Cardiac muscle cell (in vitro differentiated cells and primary cell): ENCODE data around the gene SMYD3. TPM values are rescaled to one million over a fixed set of nuclear protein-coding genes. Genes with fewer than 3 reads are reported as not detected.

ENCODE experiments used
- DNase-seq, 2 donors: peaks; one replicate each; pipeline versions ENCODE4 v3.0.0 to v3.0.0-alpha.2; 2010 to 2017; ENCODE audit warnings: low read depth in 1 of 2, low spot score in 1 of 2
- H3K27ac ChIP-seq: fragments of 200-600 bp; sonication (generic); 2 replicates; pipeline ENCODE4 v1.5.1; 2016
- H3K27me3 ChIP-seq: fragments of 200-600 bp; sonication (generic); 2 replicates; pipeline ENCODE4 v1.6.0; 2016; ENCODE audit warnings: control low read depth
- H3K36me3 ChIP-seq: fragments of 200-600 bp; sonication (generic); 2 replicates; pipeline ENCODE4 v1.5.1; 2016; ENCODE audit warnings: control low read depth
- H3K4me1 ChIP-seq: fragments of 200-600 bp; sonication (generic); 2 replicates; pipeline ENCODE4 v1.8.1; 2017; ENCODE audit warnings: low read depth, mild to moderate bottlenecking, mixed run types
- H3K4me3 ChIP-seq: fragments of 200-600 bp; sonication (generic); 2 replicates; pipeline ENCODE4 v1.5.1; 2016; ENCODE audit warnings: mild to moderate bottlenecking
- H3K9me3 ChIP-seq: fragments of 200-600 bp; sonication (generic); 2 replicates; pipeline ENCODE4 v1.5.1; 2017; ENCODE audit warnings: low read depth, mild to moderate bottlenecking, control low read depth
- polyA plus RNA-seq: library from polyadenylated mRNA; unstranded; fragments of >200 nt; fragmentation: Nextera tagmentation; extraction: Ambion mirVana; gene quantifications from 2 replicates; pipeline ENCODE4 v1.2.1, GENCODE V29; 2016
- total RNA-seq: library from RNA; depleted of rRNA; stranded (reverse); fragments of >200 nt; gene quantifications from 2 replicates; pipeline ENCODE4 v1.2.3, GENCODE V29; 2016
- TF ChIP-seq, protein P1 (sequence below): IDR thresholded peaks from 2 replicates; pipeline ENCODE4 v1.5.1; 2012; ENCODE audit warnings: low read depth, mild to moderate bottlenecking, low read length

The SMYD3 gene
- total and polyA plus RNA-seq, 2 experiments from 2014 or later, result 47.2 to 50.8 TPM

DNA sequence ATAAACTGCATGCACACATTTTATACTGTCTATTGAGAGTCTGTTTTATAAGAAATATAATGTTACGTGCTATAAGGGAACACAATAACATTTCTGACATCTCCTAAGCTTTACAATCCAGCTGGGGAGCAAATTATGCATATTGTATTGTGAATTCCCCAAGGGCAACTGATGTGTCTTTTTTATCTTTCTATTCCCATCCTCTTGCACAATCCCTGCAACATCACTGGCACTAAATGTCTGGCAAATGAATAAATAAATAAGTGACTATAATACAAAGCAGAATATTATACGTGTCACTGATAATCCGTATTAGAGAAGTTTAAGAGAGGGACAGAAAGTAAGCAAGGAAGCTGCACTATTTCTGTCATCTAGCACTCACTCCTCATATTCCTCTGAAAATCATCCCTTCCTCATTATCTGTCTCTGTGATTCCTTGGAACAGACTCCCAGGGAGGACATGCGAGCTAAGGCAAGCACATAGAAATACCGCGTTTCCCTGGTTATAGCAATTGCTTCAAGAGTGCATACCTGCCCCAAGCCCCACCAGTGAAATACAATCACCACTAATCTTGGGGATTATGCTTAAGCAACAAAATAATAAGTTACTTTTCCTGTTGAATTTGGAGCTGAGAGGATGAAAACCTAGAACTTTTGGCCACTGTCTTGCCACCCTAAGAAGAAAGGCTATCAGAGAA lies 205.4 kb downstream of the SMYD3 start:
- no peak for DNase-seq
- Histone ChIP-seq H3K27me3 (no peaks in the 10 kb centered on the region), H3K4me3 (no peak overlapping the region), H3K4me1 (peaks cover 6% of the 10 kb centered on the region), H3K27ac (no peak overlapping the region), H3K36me3 (no peaks in the 10 kb centered on the region), H3K9me3 (no peaks in the 10 kb centered on the region)
- TF ChIP-seq, protein P1, sequence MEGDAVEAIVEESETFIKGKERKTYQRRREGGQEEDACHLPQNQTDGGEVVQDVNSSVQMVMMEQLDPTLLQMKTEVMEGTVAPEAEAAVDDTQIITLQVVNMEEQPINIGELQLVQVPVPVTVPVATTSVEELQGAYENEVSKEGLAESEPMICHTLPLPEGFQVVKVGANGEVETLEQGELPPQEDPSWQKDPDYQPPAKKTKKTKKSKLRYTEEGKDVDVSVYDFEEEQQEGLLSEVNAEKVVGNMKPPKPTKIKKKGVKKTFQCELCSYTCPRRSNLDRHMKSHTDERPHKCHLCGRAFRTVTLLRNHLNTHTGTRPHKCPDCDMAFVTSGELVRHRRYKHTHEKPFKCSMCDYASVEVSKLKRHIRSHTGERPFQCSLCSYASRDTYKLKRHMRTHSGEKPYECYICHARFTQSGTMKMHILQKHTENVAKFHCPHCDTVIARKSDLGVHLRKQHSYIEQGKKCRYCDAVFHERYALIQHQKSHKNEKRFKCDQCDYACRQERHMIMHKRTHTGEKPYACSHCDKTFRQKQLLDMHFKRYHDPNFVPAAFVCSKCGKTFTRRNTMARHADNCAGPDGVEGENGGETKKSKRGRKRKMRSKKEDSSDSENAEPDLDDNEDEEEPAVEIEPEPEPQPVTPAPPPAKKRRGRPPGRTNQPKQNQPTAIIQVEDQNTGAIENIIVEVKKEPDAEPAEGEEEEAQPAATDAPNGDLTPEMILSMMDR, result no peak

- TF ChIP-seq, protein P1, result no peak
- H3K27ac ChIP-seq, result no peak overlapping the region
- DNase-seq, result no peak
- H3K9me3 ChIP-seq, result no peaks in the 10 kb centered on the region
- H3K4me3 ChIP-seq, result no peak overlapping the region
- peaks cover 6% of the 10 kb centered on the region for H3K4me1 ChIP-seq
- H3K36me3 ChIP-seq, result no peaks in the 10 kb centered on the region
- no peaks in the 10 kb centered on the region for H3K27me3 ChIP-seq
Measured at GRCh38 chr1:246300626-246301549, 206.2 kb downstream of the SMYD3 start.

- TF ChIP-seq, protein P1, result no peak
- H3K27ac ChIP-seq, result no peak overlapping the region
- no peaks in the 10 kb centered on the region for H3K36me3 ChIP-seq
- no peaks in the 10 kb centered on the region for H3K9me3 ChIP-seq
- H3K27me3 ChIP-seq, result no peaks in the 10 kb centered on the region
- peaks cover 12% of the 10 kb centered on the region for H3K4me1 ChIP-seq
- DNase-seq, result no peak
- no peak overlapping the region for H3K4me3 ChIP-seq
Measured at GRCh38 chr1:246297279-246298265, 209.5 kb downstream of the SMYD3 start.

DNA sequence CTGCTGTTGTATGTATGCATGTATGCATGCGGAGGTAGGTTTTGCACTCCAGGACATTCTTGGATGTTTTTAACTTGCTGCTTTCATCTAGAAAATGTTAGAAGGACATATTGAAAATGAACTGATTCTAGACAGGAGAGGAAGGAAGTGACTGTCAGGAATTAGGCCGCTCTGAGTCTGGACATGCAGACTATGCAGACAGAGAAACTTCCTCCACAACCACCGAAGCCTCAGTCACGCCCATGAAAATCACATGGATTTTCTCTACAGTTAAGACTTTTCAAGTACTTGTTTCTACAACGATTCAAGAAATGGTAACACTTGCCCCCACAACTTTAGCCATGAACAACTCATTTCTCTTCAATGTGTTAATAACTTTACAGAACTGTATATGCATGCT lies 211.1 kb downstream of the SMYD3 start:
- Histone ChIP-seq H3K9me3 (no peaks in the 10 kb centered on the region), H3K27ac (no peak overlapping the region), H3K4me1 (peaks cover 11% of the 10 kb centered on the region), H3K27me3 (no peaks in the 10 kb centered on the region), H3K36me3 (no peaks in the 10 kb centered on the region), H3K4me3 (no peak overlapping the region)
- TF ChIP-seq, protein P1, result no peak
- DNase-seq, result no peak

- no peaks in the 10 kb centered on the region for H3K36me3 ChIP-seq
- H3K27ac ChIP-seq, result no peak overlapping the region
- no peaks in the 10 kb centered on the region for H3K27me3 ChIP-seq
- TF ChIP-seq, protein P1, result no peak
- H3K4me3 ChIP-seq, result no peak overlapping the region
- peaks cover 11% of the 10 kb centered on the region for H3K4me1 ChIP-seq
- H3K9me3 ChIP-seq, result no peaks in the 10 kb centered on the region
- no peak for DNase-seq
Measured at GRCh38 chr1:246295340-246295739, 211.7 kb downstream of the SMYD3 start.
